NCI-H146 treated with DMSO at 0.1 percent for 48 hours (cell line): ENCODE measurements around the gene CACNA1C.

Experiments
- DNase-seq: peaks from one replicate; lab custom pipeline; 2025; ENCODE audit not compliant: unreplicated experiment; lab: John Stamatoyannopoulos, UW

The CACNA1C gene

GRCh38 chr12:2495417-2496112, 442.8 kb downstream of the CACNA1C start:
- no peak for DNase-seq

DNA sequence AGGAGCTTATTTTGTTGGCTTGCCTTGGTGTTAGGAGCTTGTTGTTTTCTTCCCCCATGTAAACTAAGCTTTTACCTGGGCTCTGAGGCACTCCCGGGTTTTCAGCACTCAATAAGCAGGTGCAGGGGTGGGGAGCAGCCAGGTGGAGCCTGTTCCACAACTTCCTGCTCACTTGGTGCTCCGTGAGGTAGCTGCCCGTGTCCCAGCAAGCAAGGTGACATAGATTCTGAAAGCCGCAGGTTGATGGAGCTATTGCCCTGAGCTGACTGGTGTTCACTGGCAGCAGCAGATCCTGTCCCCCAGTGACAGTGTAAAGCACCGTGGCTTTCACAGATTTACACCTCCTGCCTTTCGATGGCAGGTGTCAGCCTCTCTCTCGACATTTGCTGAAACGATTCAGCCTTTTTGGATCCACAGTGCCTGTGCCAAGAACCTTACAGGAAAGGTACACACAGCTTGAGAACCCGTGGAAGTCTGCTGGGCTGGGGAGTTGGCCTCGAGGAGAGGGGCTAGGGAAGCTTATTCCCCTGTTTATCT, 446.2 kb downstream of the CACNA1C start:
- no peak for DNase-seq

DNA sequence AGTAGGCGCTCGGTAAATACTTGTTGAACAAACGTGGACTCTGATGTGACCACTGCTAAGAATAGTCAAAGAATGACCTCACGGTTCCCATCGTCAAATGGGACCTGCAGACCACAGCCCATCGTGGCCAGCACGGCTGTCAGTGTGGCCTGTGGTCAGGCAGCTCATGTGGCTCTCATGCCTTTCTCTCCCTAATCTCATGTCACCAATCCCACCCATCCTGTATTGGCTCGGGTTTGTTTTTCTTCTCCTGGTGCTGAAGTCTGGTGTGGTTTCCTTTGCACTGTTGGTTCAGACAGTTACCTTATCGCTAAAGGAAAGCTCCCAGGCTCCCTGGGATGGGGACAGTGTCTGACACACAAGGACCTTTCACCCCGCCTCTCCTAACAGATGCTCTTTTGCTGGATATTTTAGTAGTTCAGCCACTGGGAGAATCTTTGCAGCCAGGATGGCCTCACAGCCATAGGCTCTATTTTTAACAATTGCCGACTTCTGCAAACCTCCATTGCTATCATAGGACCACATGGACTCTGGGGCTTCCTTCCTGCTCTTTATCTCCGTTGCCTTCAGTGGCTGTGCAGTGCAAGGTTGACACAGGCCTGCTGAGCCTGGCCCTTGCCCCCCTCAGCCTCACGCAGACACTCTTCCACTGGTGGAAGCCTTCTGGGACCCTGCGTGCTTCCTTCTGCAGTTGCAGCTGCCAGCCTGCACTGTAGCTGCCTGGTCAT, 448.8 kb downstream of the CACNA1C start:
- DNase-seq, result no peak

- no peak for DNase-seq
These were observed 450.2 kb downstream of the CACNA1C start for GRCh38 chr12:2503036-2503435.

DNA sequence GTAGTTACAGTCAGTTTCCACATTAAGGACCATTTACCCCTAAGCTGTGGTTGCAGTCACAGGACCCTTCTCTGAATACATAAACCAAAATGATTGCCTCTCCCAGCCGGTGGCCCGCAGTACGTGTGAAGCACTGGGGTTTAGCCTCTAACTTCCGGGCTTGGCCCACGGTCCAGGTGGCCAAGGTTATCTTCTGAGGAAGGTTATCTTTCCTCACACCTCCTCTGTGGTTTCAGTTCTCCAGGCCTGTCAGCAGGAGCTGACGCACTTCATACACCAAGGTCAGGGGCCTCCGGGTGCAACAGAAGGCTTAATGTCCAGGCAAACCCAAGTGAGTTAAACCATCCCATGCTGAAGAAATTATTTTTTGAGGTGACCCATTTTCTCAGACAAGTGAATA, 451.0 kb downstream of the CACNA1C start:
- DNase-seq, result no peak

DNA sequence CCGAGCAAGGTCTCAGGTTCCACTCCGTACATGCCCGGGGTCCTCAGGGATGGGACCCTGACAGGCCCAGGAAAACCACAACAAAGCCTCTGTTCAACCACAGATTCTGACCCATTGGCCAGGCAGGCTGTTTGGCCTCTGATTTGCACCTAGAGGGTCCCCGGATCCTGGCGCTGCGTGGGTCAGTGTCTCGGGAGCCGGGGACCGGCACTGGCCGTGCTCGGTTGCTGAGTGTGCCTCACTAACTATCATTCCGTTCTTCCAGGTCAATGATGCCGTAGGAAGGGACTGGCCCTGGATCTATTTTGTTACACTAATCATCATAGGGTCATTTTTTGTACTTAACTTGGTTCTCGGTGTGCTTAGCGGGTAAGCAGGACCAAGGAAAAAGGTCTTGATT, 451.8 kb downstream of the CACNA1C start:
- DNase-seq, result no peak

DNA sequence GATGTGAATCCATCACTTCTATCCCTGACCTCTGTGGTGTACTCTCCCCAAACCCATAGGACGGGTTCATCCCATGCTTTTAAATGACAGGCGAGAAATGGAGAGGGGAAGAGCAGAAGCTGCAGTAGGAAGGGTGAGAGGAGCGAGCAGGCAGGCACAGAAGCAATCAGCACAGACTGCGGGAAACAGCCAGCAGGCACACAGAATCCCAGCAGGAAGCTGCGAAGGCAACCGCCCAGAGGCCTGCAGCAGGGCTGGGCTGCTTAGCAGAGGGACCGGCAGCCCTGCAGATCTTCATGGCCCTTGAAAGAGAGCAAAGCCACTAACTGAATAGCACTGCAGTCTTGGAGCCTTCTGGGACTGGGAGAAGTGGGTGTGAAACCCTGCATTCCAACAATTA, 455.0 kb downstream of the CACNA1C start:
- no peak for DNase-seq

GRCh38 chr12:2509137-2509536, 456.4 kb downstream of the CACNA1C start:
- DNase-seq, result no peak

GRCh38 chr12:2510045-2510444, 457.3 kb downstream of the CACNA1C start:
- no peak for DNase-seq

GRCh38 chr12:2513141-2514037, 460.6 kb downstream of the CACNA1C start:
- DNase-seq, result no peak

- DNase-seq, result no peak
These were observed 461.2 kb downstream of the CACNA1C start for GRCh38 chr12:2514038-2514340.

- no peak for DNase-seq
These were observed 468.0 kb downstream of the CACNA1C start for GRCh38 chr12:2520722-2521246.

DNA sequence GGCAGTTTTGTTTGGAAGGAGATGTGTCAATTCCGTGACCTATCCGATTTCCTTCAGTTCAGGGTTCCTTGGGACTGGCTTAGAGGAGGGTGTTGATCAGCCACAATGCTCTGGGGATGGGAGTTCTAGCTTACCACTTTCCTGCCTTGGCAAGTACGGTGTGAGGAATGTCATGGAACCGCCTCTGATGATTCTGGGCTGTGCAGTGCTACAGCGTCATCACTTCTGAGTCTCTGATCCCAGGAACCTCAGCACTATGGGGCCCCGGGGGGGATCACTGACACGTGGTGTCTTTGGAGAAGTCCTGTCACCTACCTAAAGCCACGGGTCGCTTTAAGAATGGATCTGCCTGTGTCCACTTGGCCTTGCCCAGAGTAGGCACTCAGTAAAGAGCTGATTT, 470.5 kb downstream of the CACNA1C start:
- DNase-seq, result no peak

- no peak for DNase-seq
These were observed 471.1 kb downstream of the CACNA1C start for GRCh38 chr12:2523844-2524243.

DNA sequence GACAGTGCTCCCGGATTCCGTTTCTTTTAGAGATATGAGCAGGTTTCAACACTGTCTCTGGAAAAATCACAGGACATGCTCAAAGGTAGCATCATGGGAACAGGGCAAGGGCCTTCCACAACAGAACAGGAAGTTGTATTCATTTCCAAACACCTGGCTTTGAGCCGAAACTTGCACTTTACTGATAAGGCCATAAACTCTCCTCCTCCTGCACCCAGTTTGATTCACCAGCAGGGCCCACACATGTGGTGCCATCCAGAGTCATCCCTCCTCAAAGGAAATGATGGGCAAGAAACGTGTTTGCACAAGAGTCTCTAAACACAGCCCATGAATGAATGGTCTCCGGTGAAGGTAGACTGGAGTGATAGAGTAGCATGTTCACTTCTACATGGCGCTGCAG, 473.6 kb downstream of the CACNA1C start:
- no peak for DNase-seq

GRCh38 chr12:2528001-2528400, 475.2 kb downstream of the CACNA1C start:
- DNase-seq, result no peak

DNA sequence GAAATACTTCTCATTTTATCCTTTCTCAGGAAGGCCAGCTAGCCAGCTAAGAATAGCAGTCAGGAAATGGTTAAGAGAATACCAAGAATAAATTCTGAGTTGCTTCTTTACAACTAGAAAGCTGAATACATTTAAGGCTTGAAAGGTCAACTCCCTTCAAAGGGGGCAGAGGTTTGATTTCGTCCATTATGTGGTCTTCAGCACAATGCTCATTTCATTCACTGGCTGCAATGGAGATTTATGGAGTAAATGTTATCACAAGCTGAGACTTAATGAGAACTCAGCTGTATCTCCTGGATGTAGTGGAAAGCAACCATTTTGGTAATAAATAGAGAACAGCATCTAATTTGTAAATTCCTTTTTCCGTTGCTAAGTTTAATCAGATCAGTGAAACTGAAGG, 477.0 kb downstream of the CACNA1C start:
- no peak for DNase-seq

DNA sequence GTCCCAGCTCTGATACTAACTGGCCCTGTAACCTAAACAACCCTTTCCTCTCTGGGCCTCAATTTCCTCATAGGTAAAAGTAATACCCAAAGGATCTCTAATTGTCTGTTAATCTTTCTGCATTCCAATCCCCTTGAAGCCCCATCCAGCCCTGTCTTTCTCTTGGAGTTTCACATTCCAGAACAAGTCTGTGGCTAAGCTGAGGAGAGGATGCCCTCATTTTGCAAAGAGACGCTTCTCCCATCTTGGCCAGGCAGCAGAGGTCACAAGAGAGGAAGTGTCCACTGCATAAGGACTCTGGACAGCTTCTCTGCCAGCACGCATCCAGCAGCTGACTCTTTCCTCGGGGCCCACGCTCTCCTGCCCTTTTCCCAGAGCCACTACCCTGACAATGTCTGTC, 478.6 kb downstream of the CACNA1C start:
- no peak for DNase-seq

DNA sequence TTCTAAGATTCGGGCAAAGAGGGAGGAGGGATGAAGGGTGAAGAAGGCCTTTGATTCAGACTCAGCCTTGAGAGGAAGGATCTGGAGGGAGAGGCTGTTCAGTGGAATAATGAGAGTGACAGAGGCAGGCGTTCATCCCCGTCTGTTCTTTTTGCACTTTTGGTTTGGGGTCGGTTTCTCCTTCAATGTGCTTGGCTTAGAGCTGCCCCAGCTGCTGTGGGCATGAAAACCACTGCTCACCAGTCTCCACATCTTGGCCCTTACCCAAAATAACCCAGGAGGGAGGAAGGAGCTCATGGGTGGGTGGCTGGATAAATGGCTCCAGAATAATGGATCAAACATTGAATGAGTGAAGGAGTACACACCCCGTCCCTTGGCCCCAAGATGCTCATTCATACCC, 480.2 kb downstream of the CACNA1C start:
- DNase-seq, result no peak

- DNase-seq, result no peak
These were observed 482.9 kb downstream of the CACNA1C start for GRCh38 chr12:2535583-2536204.

GRCh38 chr12:2536724-2537123, 483.9 kb downstream of the CACNA1C start:
- DNase-seq, result no peak
